ENCODE results near the gene GLE1.
"Not testable (repeated sequence)": the region's sequence is repeated elsewhere in the genome, so short reads cannot be mapped to it uniquely, and the experiment has no call there.

GLE1 gene

GRCh38 chr9:128579194-128579593, 74.7 kb downstream of the GLE1 start:
- TF ChIP-seq, protein P1, sequence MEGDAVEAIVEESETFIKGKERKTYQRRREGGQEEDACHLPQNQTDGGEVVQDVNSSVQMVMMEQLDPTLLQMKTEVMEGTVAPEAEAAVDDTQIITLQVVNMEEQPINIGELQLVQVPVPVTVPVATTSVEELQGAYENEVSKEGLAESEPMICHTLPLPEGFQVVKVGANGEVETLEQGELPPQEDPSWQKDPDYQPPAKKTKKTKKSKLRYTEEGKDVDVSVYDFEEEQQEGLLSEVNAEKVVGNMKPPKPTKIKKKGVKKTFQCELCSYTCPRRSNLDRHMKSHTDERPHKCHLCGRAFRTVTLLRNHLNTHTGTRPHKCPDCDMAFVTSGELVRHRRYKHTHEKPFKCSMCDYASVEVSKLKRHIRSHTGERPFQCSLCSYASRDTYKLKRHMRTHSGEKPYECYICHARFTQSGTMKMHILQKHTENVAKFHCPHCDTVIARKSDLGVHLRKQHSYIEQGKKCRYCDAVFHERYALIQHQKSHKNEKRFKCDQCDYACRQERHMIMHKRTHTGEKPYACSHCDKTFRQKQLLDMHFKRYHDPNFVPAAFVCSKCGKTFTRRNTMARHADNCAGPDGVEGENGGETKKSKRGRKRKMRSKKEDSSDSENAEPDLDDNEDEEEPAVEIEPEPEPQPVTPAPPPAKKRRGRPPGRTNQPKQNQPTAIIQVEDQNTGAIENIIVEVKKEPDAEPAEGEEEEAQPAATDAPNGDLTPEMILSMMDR (IDR thresholded peaks at IDR 0.05; ENCODE audit: control extremely low read depth, extremely low read depth, low read depth, missing control alignments): no peak
- CTCF ChIA-PET: interaction anchor here (0.7 to 2.8 kb wide), 3 partner anchors 10 to 30 kb away, joined by 3 to 10 read pairs (median 5); no protein-coding TSS in a partner anchor
- POLR2A ChIA-PET: interaction anchor here (2.6 kb wide), 1 partner anchor 27 kb away, joined by 9 read pairs; the partner anchor contains the start of gene SPTAN1
- no peak for DNase-seq (ENCODE audit: extremely low spot score)

- CTCF ChIA-PET: interaction anchor here (1.3 kb wide), 1 partner anchor 14 kb away, joined by 3 read pairs; no protein-coding TSS in a partner anchor
- TF ChIP-seq, protein P1 (IDR thresholded peaks at IDR 0.05; ENCODE audit: control extremely low read depth, extremely low read depth, low read depth, missing control alignments): no peak
- no peak for DNase-seq (ENCODE audit: extremely low spot score)
- POLR2A ChIA-PET: no interaction called here
These were observed 76.2 kb downstream of the GLE1 start for GRCh38 chr9:128580731-128581130.

DNA sequence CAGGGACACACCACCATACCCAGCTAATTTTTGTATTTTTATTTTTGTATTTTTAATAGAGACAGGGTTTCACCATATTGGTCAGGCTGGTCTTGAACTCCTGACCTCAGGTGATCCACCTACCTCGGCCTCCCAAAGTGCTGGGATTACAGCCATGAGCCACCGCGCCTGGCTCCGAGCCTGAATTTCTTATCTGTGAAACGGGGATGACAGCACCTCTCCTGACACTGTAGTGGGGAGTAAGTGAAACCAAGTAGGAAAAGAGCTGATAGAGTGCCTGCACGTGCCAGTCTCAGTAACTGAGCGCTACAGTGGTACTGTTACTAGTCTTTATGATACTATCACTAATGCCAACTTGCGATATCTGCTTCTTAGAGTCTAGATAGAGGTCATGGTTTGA, 80.6 kb downstream of the GLE1 start:
- CTCF ChIA-PET; DNase-seq (ENCODE audit: extremely low spot score); POLR2A ChIA-PET: not testable (repeated sequence)

- CTCF ChIA-PET: interaction anchor here (1.1 to 1.2 kb wide), 2 partner anchors 11 to 24 kb away, joined by 3 to 4 read pairs; no protein-coding TSS in a partner anchor
- POLR2A ChIA-PET: not testable (repeated sequence)
These were observed 82.4 kb downstream of the GLE1 start for GRCh38 chr9:128586934-128587333.

GRCh38 chr9:128587453-128587852, 82.9 kb downstream of the GLE1 start:
- POLR2A ChIA-PET: no interaction called here
- TF ChIP-seq, protein P1 (IDR thresholded peaks at IDR 0.05; ENCODE audit: control extremely low read depth, extremely low read depth, low read depth, missing control alignments): no peak
- CTCF ChIA-PET: interaction anchor here (1.2 kb wide), 1 partner anchor 24 kb away, joined by 3 read pairs; no protein-coding TSS in a partner anchor
- no peak for DNase-seq (ENCODE audit: extremely low spot score)

More at GRCh38 chr9:128586934-128587333, 82.4 kb downstream of the GLE1 start:
- DNase-seq (ENCODE audit: extremely low spot score): not testable (repeated sequence)

DNA sequence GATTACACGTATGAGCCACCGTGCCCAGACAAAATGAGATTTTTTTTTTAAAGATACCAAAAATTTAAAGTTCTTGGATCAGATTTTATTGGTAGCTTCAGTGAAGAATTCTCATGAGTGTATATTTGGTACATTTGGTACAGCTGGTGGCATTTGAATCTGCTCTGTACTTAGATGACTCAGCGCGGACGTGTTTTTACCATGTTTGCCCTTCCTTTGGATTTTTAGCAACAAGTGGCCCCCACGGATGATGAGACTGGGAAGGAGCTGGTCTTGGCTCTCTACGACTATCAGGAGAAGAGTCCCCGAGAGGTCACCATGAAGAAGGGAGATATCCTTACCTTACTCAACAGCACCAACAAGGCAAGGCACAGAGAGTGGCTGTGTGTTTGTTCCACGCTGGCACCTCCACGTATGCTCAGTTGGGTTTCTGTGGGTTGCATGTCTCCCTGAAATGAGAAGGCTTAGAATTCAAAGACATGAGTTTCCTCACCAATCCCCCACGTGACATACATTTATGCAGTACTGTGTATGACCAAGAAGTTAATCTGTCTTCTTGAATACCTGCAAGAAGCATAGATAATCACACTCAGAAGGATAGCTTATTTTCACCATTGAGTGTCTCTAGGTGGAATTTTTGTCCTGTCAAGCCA, 84.2 kb downstream of the GLE1 start:
- POLR2A ChIA-PET: interaction anchor here (0.6 kb wide), 3 partner anchors 71 to 91 kb away, joined by 4 to 6 read pairs (median 5); no protein-coding TSS in a partner anchor
- CTCF ChIA-PET: no interaction called here

More for the DNA sequence above, 84.2 kb downstream of the GLE1 start:
- DNase-seq (ENCODE audit: extremely low spot score): no peak
- TF ChIP-seq, protein P1 (IDR thresholded peaks at IDR 0.05; ENCODE audit: control extremely low read depth, extremely low read depth, low read depth, missing control alignments): no peak
